Subcutaneous adipose tissue (tissue), 4 donors: ENCODE measurements around the gene MRPS15. TPM values are rescaled to one million over a fixed set of nuclear protein-coding genes. Genes with fewer than 3 reads are reported as not detected.

ENCODE experiments used
- total RNA-seq, 4 donors: library from RNA; depleted of rRNA; stranded (reverse); fragments of >200 nt; gene quantifications; one replicate each; pipeline ENCODE4 v1.1.0, GENCODE V29; 2016
- TF ChIP-seq, protein P1 (sequence below): fragments of 450-650 bp; IDR thresholded peaks from one replicate; pipeline ENCODE4 v1.5.1; 2016; ENCODE audit warnings: low read depth, mild to moderate bottlenecking, control low read depth, antibody characterized with exemption, moderate library complexity

Gene MRPS15
- total RNA-seq, 4 donors from 2014 or later: 64.1 to 91.0 (median 85.1) TPM

DNA sequence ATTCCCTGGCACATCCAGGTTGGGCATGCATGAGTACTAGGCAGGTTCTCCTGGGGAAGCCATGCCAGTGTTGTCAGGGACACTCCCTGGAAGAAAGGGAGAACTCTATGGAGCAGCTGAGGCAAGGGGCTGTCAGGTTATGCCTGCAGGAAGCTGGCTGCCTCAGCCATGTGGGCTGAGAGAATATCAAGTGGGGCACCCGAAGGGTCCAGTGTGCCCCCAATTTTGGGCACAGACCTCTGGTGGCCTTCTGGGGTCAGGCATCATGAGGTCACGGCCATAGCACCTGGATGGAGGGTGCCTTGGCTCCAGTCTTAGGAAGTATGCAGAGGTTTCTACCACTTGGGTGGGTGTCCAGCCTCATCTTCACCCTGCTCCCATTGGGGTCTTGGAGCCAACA, 16.0 kb upstream of the MRPS15 start:
- TF ChIP-seq, protein P1, sequence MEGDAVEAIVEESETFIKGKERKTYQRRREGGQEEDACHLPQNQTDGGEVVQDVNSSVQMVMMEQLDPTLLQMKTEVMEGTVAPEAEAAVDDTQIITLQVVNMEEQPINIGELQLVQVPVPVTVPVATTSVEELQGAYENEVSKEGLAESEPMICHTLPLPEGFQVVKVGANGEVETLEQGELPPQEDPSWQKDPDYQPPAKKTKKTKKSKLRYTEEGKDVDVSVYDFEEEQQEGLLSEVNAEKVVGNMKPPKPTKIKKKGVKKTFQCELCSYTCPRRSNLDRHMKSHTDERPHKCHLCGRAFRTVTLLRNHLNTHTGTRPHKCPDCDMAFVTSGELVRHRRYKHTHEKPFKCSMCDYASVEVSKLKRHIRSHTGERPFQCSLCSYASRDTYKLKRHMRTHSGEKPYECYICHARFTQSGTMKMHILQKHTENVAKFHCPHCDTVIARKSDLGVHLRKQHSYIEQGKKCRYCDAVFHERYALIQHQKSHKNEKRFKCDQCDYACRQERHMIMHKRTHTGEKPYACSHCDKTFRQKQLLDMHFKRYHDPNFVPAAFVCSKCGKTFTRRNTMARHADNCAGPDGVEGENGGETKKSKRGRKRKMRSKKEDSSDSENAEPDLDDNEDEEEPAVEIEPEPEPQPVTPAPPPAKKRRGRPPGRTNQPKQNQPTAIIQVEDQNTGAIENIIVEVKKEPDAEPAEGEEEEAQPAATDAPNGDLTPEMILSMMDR: no peak

DNA sequence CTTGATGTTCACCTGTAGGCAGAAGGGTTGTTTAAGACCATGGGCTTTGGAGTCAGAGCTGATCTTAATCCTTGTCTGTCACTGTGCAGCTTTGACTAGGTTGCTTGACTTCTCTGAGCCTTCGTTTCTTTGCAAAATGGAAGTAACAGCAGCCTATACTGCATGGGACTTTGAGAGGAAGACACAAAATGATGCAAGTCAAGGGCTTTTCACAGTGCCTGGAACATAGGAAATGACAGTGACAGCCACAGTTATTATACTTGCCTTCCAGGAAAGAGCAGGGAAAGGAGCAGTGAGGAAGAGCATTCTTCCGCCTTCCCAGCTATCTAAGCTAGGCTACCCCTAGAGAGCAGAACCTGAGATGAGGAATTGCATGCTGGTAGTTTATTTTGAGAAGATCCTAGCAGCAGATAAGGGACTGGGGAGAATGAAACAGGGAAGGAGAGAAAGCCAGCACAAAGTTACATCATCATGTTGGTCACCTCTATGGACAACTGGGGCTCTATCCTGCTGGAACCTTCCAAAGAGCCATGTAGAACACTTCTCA, 15.4 kb upstream of the MRPS15 start:
- TF ChIP-seq, protein P1: no peak

DNA sequence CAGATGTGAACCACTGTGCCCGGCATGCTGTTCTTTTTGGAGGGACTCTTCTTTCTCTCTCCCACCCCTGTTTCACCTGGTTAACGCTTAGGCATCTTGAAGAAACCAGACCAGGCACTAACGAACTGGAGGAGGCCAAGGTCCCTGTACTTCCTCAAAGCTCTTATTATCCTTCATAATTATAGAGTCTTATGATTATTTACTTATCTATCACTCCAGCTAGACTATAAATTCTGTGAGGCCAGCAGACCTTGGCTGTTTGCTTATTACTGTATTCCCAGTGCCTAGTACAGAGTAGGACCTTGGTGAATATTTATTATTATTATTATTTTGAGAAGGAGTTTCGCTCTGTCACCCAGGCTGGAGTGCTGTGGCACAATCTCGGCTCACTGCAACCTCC, 12.8 kb upstream of the MRPS15 start:
- TF ChIP-seq, protein P1: no peak

DNA sequence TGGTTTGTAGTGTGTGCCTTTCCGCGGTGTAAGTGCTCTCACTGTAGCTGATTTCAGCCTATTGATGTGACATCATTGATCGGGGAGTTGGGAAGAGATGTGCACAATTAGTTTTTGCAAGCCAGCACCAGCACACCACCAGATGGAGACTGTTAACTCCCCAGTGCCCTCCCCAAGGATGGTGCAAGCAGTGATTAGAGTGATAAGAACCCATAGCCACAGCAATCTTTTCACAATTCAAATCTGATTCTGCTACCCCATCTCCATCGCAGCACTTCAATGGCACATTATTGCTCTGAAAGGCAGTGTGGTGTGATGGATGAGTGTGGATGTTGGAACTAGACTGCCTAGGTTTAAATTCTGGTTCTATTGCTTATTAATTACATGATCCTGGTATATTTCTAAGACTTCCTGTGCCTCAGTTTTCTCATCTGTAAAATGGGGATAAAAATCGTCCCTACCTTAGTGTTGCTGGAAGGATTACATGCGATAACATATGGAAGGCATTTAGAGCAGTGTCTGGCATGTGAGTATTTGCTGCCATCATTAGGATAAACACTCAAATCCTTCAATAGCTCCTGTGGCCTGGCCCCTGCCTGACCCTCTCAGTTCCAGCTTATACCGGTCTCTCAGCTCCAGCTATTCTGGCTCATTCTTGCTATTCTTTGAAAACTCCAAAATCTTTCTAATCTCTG, 11.9 kb upstream of the MRPS15 start:
- TF ChIP-seq, protein P1: no peak

DNA sequence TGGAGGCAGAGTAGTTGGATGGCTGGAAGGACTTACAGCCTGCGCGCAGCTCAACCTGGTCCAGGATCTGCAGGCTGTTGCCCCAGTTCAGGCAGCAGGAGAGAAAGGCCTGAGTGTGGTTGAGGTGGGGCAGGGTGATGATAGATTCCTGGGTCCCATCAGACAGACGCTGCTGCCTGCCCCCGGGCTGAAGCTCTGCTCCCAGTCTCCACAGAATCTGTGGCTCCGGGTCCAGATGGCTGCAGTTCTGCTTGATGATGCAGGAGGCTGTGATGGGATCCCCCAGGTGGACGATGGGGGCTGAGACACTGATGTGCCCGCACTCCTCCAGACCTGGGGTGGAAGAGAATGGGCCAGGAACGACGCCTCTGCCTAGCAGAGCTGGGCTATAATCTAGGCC, 11.2 kb upstream of the MRPS15 start:
- TF ChIP-seq, protein P1: no peak

DNA sequence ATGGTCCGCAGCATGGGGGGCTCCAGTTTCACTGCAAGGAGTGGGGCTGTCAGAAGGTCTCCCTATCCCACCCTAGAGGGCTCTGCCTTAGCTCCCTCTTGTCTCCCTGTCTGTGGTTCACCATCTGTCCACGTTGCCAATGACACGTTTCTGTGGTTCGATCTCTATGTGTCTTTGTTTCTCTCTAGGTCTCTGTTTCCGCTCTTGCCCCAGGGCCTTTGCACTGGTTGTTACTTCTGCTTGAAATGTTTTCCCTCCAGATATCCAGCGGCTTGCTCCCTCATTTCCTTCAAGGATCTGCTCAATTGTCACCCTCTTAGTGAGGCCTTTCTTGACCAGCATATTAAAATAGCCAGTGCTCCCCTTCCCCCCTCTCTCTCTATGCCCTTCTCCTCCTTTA, 8.5 kb upstream of the MRPS15 start:
- TF ChIP-seq, protein P1: no peak

DNA sequence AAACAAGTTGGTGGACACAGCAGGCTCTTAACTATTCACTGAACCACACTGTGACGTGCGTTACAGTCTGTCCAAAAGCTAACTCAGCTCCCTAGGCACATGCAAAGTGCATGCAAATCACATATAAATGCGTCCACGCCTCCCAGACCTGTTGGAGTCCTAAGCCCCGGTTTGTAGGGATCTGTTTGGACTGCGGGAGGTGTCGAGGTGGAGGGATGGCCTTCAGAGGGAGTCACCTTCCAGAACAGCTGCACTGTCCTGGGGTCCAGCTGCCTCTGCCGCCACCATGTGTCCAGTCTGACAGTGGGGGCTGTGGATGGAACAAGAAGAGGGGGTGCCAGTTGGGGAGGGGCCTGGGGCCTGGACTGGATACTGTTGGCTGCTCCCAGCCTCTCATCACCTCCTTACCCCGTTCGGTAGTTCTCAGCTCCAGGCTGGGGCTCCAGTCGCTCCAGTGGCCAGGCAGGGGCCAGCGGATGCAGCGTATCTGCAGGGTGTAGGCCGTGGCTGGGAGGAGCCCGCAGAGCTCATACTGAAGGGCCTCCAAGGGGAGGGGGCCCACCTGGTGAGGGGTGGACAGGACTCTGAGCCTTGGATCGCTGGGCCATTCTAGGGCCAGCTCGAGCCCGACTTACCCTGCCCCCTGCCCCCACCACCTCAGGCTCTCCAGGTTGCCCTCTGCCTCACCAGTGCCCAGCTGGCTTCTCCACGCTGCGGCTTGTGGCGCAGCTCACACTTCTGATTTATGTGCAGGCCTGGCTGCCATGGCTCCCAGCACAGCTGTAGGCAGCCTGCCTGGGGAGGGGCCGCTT, 7.9 kb upstream of the MRPS15 start:
- TF ChIP-seq, protein P1: no peak
